Measurements from ENCODE around the gene LRRC61. TPM values are rescaled to one million over a fixed set of nuclear protein-coding genes. Genes with fewer than 3 reads are reported as not detected.
"Not testable (repeated sequence)": the region's sequence is repeated elsewhere in the genome, so short reads cannot be mapped to it uniquely, and the experiment has no call there.

Gene LRRC61
- total RNA-seq, 2 experiments from 2014 or later = not detected

DNA sequence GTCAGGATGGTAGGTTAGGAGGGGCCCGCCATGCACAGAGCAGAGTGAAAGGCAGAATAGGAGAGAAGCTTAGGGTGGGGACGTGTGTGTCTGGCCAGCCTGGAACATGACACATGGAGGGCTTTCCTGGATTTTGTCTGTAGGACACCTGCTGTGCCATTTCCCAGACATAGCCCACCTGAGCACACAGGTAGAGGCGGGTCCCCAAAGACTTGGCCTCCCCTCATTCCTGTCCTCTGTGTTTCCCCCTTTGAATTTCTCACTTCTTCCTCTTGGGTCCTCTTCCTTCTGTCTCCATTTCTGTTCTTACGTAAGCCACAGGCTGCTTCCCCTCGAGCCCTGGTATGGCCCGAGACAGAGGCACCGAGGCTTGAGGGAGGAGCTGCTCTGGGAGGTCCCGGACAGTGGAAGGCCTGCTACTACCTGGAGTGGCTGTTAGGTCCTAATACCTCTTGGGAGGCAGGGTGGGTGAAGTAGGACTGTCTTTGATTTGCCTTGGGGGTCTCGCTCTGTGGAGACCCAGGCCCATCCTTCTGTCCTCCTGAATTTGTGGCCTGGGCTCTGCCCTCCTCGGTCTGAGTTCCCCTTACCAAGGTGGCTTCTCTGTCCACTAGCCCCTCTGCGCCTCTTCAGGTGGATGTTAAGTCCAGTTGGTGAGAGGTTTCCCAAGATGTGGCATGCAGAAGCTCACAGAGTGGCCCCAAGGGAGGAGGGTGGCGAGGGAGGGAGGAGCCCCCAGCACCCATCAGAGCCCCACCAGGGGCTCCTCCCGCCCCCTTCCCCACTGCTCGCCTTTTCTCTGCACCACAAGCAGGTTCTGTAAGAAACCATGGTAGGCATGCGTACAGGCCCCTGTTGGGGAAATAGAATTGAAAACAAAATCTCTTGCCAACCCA, 61.5 kb downstream of the LRRC61 start:
- no peak for DNase-seq (ENCODE audit: low spot score)
- POLR2A ChIA-PET = interaction anchor here (1.0 to 1.4 kb wide), 3 partner anchors 8 to 22 kb away, joined by 3 to 5 read pairs (median 4); no protein-coding TSS in a partner anchor

DNA sequence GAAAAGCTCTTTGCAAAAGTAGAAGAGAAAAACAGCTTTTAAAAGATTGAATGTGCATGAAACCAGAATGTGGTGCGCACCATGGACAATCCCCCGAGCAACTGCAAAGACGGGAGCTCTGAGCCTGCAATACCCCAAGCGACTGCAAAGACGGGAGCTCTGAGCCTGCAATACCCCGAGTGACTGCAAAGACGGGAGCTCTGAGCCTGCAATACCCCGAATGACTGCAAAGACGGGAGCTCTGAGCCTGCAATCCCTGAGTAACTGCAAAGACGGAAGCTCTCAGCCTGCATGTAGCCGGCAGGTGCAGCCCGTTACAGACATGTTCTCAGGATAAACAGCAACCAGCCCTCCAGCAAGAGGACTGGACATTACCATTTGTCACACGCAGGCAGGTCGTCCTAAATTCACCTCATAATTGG, 62.2 kb downstream of the LRRC61 start:
- Histone ChIP-seq H3K4me1 (ENCODE audit: insufficient read depth, low read length, poor library complexity, severe bottlenecking) (peaks cover 32% of the 10 kb centered on the region), H3K27ac (ENCODE audit: low read depth, low read length, poor library complexity, severe bottlenecking) (no peak overlapping the region), H3K79me2 (ENCODE audit: insufficient read depth, low read depth, low read length) (no peaks in the 10 kb centered on the region), H3K9me2 (ENCODE audit: insufficient read depth, low read length) (no peaks in the 10 kb centered on the region), H4K20me1 (ENCODE audit: insufficient read depth, low read length) (no peaks in the 10 kb centered on the region), H3K36me3 (ENCODE audit: insufficient read depth, low read length) (no peaks in the 10 kb centered on the region), H3K9me3 (ENCODE audit: low read length) (no peaks in the 10 kb centered on the region), H3K4me2 (ENCODE audit: low read length) (no peak overlapping the region), H2AFZ (ENCODE audit: low read length) (no peak overlapping the region), H3K4me3 (ENCODE audit: low read depth, low read length, poor library complexity, severe bottlenecking) (no peak overlapping the region)
- POLR2A ChIA-PET = interaction anchor here (1.0 to 1.4 kb wide), 2 partner anchors 17 to 21 kb away, joined by 4 to 5 read pairs; no protein-coding TSS in a partner anchor
- DNase-seq (ENCODE audit: low spot score) = no peak
- CTCF ChIA-PET (ENCODE audit: unreplicated experiment) = no interaction called here
- BruUV-seq (replicated peaks) = no TSS peak
- TF ChIP-seq EZH2phosphoT487 (IDR thresholded peaks at IDR 0.05; ENCODE audit: borderline replicate concordance, low read depth, low read length) = no peak
- TF ChIP-seq, protein P1, sequence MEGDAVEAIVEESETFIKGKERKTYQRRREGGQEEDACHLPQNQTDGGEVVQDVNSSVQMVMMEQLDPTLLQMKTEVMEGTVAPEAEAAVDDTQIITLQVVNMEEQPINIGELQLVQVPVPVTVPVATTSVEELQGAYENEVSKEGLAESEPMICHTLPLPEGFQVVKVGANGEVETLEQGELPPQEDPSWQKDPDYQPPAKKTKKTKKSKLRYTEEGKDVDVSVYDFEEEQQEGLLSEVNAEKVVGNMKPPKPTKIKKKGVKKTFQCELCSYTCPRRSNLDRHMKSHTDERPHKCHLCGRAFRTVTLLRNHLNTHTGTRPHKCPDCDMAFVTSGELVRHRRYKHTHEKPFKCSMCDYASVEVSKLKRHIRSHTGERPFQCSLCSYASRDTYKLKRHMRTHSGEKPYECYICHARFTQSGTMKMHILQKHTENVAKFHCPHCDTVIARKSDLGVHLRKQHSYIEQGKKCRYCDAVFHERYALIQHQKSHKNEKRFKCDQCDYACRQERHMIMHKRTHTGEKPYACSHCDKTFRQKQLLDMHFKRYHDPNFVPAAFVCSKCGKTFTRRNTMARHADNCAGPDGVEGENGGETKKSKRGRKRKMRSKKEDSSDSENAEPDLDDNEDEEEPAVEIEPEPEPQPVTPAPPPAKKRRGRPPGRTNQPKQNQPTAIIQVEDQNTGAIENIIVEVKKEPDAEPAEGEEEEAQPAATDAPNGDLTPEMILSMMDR (conservative IDR thresholded peaks at IDR 0.05; ENCODE audit: low read length) = no peak
- intact Hi-C loops (cut with micrococcal nuclease; ENCODE audit: unreplicated experiment) = no loop called here

More for the DNA sequence above, 61.5 kb downstream of the LRRC61 start:
- no peak overlapping the region for H3K4me2 ChIP-seq (ENCODE audit: low read length)
- H3K4me3 ChIP-seq (ENCODE audit: low read depth, low read length, poor library complexity, severe bottlenecking) = no peak overlapping the region
- TF ChIP-seq EZH2phosphoT487 (IDR thresholded peaks at IDR 0.05; ENCODE audit: borderline replicate concordance, low read depth, low read length) = no peak
- TF ChIP-seq, protein P1 (conservative IDR thresholded peaks at IDR 0.05; ENCODE audit: low read length) = no peak
- H3K79me2 ChIP-seq (ENCODE audit: insufficient read depth, low read depth, low read length) = no peaks in the 10 kb centered on the region
- H3K27ac ChIP-seq (ENCODE audit: low read depth, low read length, poor library complexity, severe bottlenecking) = no peak overlapping the region
- CTCF ChIA-PET (ENCODE audit: unreplicated experiment) = no interaction called here
- intact Hi-C loops (cut with micrococcal nuclease; ENCODE audit: unreplicated experiment) = no loop called here
- H3K4me1 ChIP-seq (ENCODE audit: insufficient read depth, low read length, poor library complexity, severe bottlenecking) = peaks cover 39% of the 10 kb centered on the region
- H3K9me2 ChIP-seq (ENCODE audit: insufficient read depth, low read length) = no peaks in the 10 kb centered on the region
- no TSS peak for BruUV-seq (replicated peaks)
- no peaks in the 10 kb centered on the region for H3K36me3 ChIP-seq (ENCODE audit: insufficient read depth, low read length)
- no peaks in the 10 kb centered on the region for H3K9me3 ChIP-seq (ENCODE audit: low read length)
- H2AFZ ChIP-seq (ENCODE audit: low read length) = no peak overlapping the region
- H4K20me1 ChIP-seq (ENCODE audit: insufficient read depth, low read length) = no peaks in the 10 kb centered on the region

DNA sequence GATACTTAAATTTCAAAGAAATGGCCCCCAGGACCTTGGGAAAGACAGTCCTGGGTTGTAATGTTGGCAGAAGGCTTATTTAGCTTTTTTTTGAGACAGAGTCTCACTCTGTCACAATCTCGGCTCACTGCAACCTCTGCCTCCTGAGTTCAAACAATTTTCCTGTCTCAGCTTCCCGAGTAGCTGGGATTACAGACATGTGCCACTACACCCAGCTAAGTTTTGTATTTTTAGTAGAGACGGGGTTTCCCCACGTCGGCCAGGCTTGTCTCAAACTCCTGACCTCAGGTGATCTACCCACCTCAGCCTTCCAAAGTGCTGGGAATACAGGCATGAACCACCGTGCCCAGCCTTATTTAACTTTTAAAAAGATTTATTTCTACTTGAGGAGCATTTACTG, 62.7 kb downstream of the LRRC61 start:
- CTCF ChIA-PET (ENCODE audit: unreplicated experiment); DNase-seq (ENCODE audit: low spot score); intact Hi-C loops (cut with micrococcal nuclease; ENCODE audit: unreplicated experiment): not testable (repeated sequence)

More for the DNA sequence above, 62.7 kb downstream of the LRRC61 start:
- H3K4me3 ChIP-seq (ENCODE audit: low read depth, low read length, poor library complexity, severe bottlenecking); BruUV-seq (replicated peaks); H3K79me2 ChIP-seq (ENCODE audit: insufficient read depth, low read depth, low read length); H3K36me3 ChIP-seq (ENCODE audit: insufficient read depth, low read length); H4K20me1 ChIP-seq (ENCODE audit: insufficient read depth, low read length); H2AFZ ChIP-seq (ENCODE audit: low read length); H3K9me3 ChIP-seq (ENCODE audit: low read length); H3K4me2 ChIP-seq (ENCODE audit: low read length); H3K9me2 ChIP-seq (ENCODE audit: insufficient read depth, low read length); H3K27ac ChIP-seq (ENCODE audit: low read depth, low read length, poor library complexity, severe bottlenecking): not testable (repeated sequence)
- POLR2A ChIA-PET = interaction anchor here (1.4 kb wide), 1 partner anchor 16 kb away, joined by 4 read pairs; no protein-coding TSS in a partner anchor
- H3K4me1 ChIP-seq (ENCODE audit: insufficient read depth, low read length, poor library complexity, severe bottlenecking) = peaks cover 26% of the 10 kb centered on the region

Other genes with a start within 250 kb of the LRRC61 start
- gene ACTR3C, start 190 bp downstream of the LRRC61 start, total RNA-seq (2014; rRNA removed; shearing (Covaris generic)) = 5.4 TPM in 1 of 2 replicates, not detected in the other
- gene ACTR3C, start 190 bp downstream of the LRRC61 start, total RNA-seq (2022) = not detected in 2 replicates
- gene RARRES2, start 18.3 kb downstream of the LRRC61 start, total RNA-seq (2014; rRNA removed; shearing (Covaris generic)) = 0.08 TPM in 1 of 2 replicates, not detected in the other
- gene RARRES2, start 18.3 kb downstream of the LRRC61 start, total RNA-seq (2022) = not detected in 2 replicates
- 36.9 and 46.2 TPM in 2 replicates for gene REPIN1, start 45.5 kb downstream of the LRRC61 start, total RNA-seq (2014; rRNA removed; shearing (Covaris generic))
- 19.0 and 21.7 TPM in 2 replicates for gene REPIN1, start 45.5 kb downstream of the LRRC61 start, total RNA-seq (2022)
- 4.7 and 5.5 TPM in 2 replicates for gene ZNF775, start 56.0 kb downstream of the LRRC61 start, total RNA-seq (2014; rRNA removed; shearing (Covaris generic))
- gene ZNF775, start 56.0 kb downstream of the LRRC61 start, total RNA-seq (2022) = 6.5 and 7.7 TPM in 2 replicates
- not detected in 2 replicates for gene GIMAP8, start 127.3 kb downstream of the LRRC61 start, total RNA-seq (2014; rRNA removed; shearing (Covaris generic))
- not detected in 2 replicates for gene GIMAP8, start 127.3 kb downstream of the LRRC61 start, total RNA-seq (2022)
- gene GIMAP7, start 191.5 kb downstream of the LRRC61 start, total RNA-seq (2014; rRNA removed; shearing (Covaris generic)) = not detected in 2 replicates
- gene GIMAP7, start 191.5 kb downstream of the LRRC61 start, total RNA-seq (2022) = not detected in 2 replicates
- gene GIMAP4, start 244.0 kb downstream of the LRRC61 start, total RNA-seq (2014; rRNA removed; shearing (Covaris generic)) = not detected in 2 replicates
- not detected in 2 replicates for gene GIMAP4, start 244.0 kb downstream of the LRRC61 start, total RNA-seq (2022)

All from OCI-LY7 (cell line).